Measurements from ENCODE around the gene KRTAP5-2.
"Not testable (repeated sequence)": the region's sequence is repeated elsewhere in the genome, so short reads cannot be mapped to it uniquely, and the experiment has no call there.

KRTAP5-2 gene

GRCh38 chr11:1597994-1598380 is at the start of gene KRTAP5-2:
TSS of gene KRTAP5-2 (minus strand) at chr11:1598294. CDS start at chr11:1598250, 44 bp downstream.
- no peak within 1 kb of the TSS for H3K4me3 ChIP-seq
- H3K27ac ChIP-seq = no peak within 1 kb of the TSS
- no peaks in the 10 kb centered on the region for H3K36me3 ChIP-seq (ENCODE audit: insufficient read depth, low read length)
- DNase-seq (ENCODE audit: low read depth, low spot score) = no peak
- no peak for TF ChIP-seq FOXP2 (optimal IDR thresholded peaks at IDR 0.05; ENCODE audit: control extremely low read depth, extremely low read length, insufficient read depth)
- TF ChIP-seq EZH2 (IDR thresholded peaks at IDR 0.05) = no peak
- TF ChIP-seq POLR2AphosphoS5 (IDR thresholded peaks at IDR 0.05; ENCODE audit: borderline replicate concordance, low read depth, low read length) = no peak
- no peaks in the 10 kb centered on the region for H3K9me3 ChIP-seq (ENCODE audit: low read depth, low read length)
- no peak within 1 kb of the TSS for H3K9ac ChIP-seq (ENCODE audit: insufficient read length)

GRCh38 chr11:1646540-1646939 is 48.4 kb upstream of the KRTAP5-2 start:
- H3K9me3 ChIP-seq (ENCODE audit: low read depth, low read length); H3K4me3 ChIP-seq; DNase-seq (ENCODE audit: low read depth, low spot score); H3K36me3 ChIP-seq (ENCODE audit: insufficient read depth, low read length); H3K27ac ChIP-seq; H3K9ac ChIP-seq (ENCODE audit: insufficient read length): not testable (repeated sequence)

GRCh38 chr11:1645357-1645821 is 47.3 kb upstream of the KRTAP5-2 start:
- Histone ChIP-seq H3K36me3 (ENCODE audit: insufficient read depth, low read length) (no peaks in the 10 kb centered on the region), H3K4me3 (no peak overlapping the region), H3K9ac (ENCODE audit: insufficient read length) (no peak overlapping the region), H3K27ac (no peak overlapping the region), H3K9me3 (ENCODE audit: low read depth, low read length) (no peaks in the 10 kb centered on the region)
- DNase-seq (ENCODE audit: low read depth, low spot score) = no peak
- TF ChIP-seq FOXP2 (optimal IDR thresholded peaks at IDR 0.05; ENCODE audit: control extremely low read depth, extremely low read length, insufficient read depth) (no peak), POLR2AphosphoS5 (IDR thresholded peaks at IDR 0.05; ENCODE audit: borderline replicate concordance, low read depth, low read length) (no peak), EZH2 (IDR thresholded peaks at IDR 0.05) (no peak)

GRCh38 chr11:1644601-1645356 is 46.7 kb upstream of the KRTAP5-2 start:
- Histone ChIP-seq H3K9ac (ENCODE audit: insufficient read length) (no peak overlapping the region), H3K4me3 (no peak overlapping the region)

GRCh38 chr11:1643146-1643690 is 45.1 kb upstream of the KRTAP5-2 start:
- no peak for DNase-seq (ENCODE audit: low read depth, low spot score)
- no peak overlapping the region for H3K4me3 ChIP-seq
- TF ChIP-seq EZH2 (IDR thresholded peaks at IDR 0.05) (no peak), FOXP2 (optimal IDR thresholded peaks at IDR 0.05; ENCODE audit: control extremely low read depth, extremely low read length, insufficient read depth) (no peak), POLR2AphosphoS5 (IDR thresholded peaks at IDR 0.05; ENCODE audit: borderline replicate concordance, low read depth, low read length) (no peak)
- no peak overlapping the region for H3K9ac ChIP-seq (ENCODE audit: insufficient read length)
- no peaks in the 10 kb centered on the region for H3K9me3 ChIP-seq (ENCODE audit: low read depth, low read length)
- H3K27ac ChIP-seq = no peak overlapping the region
- H3K36me3 ChIP-seq (ENCODE audit: insufficient read depth, low read length) = no peaks in the 10 kb centered on the region

More at GRCh38 chr11:1644601-1645356, 46.7 kb upstream of the KRTAP5-2 start:
- Histone ChIP-seq H3K27ac (no peak overlapping the region), H3K36me3 (ENCODE audit: insufficient read depth, low read length) (no peaks in the 10 kb centered on the region), H3K9me3 (ENCODE audit: low read depth, low read length) (no peaks in the 10 kb centered on the region)
- no peak for TF ChIP-seq POLR2AphosphoS5 (IDR thresholded peaks at IDR 0.05; ENCODE audit: borderline replicate concordance, low read depth, low read length)
- DNase-seq (ENCODE audit: low read depth, low spot score) = no peak

GRCh38 chr11:1642288-1643145 is 44.4 kb upstream of the KRTAP5-2 start:
- no peaks in the 10 kb centered on the region for H3K36me3 ChIP-seq (ENCODE audit: insufficient read depth, low read length)
- TF ChIP-seq POLR2AphosphoS5 (IDR thresholded peaks at IDR 0.05; ENCODE audit: borderline replicate concordance, low read depth, low read length) (no peak), FOXP2 (optimal IDR thresholded peaks at IDR 0.05; ENCODE audit: control extremely low read depth, extremely low read length, insufficient read depth) (no peak), EZH2 (IDR thresholded peaks at IDR 0.05) (no peak)
- no peak for DNase-seq (ENCODE audit: low read depth, low spot score)
- no peak overlapping the region for H3K9ac ChIP-seq (ENCODE audit: insufficient read length)
- H3K9me3 ChIP-seq (ENCODE audit: low read depth, low read length) = no peaks in the 10 kb centered on the region
- no peak overlapping the region for H3K27ac ChIP-seq
- no peak overlapping the region for H3K4me3 ChIP-seq

GRCh38 chr11:1641096-1641495 is 43.0 kb upstream of the KRTAP5-2 start:
- Histone ChIP-seq H3K4me3 (no peak overlapping the region), H3K9me3 (ENCODE audit: low read depth, low read length) (no peaks in the 10 kb centered on the region), H3K27ac (no peak overlapping the region), H3K36me3 (ENCODE audit: insufficient read depth, low read length) (no peaks in the 10 kb centered on the region), H3K9ac (ENCODE audit: insufficient read length) (no peak overlapping the region)
- DNase-seq (ENCODE audit: low read depth, low spot score) = no peak
- TF ChIP-seq EZH2 (IDR thresholded peaks at IDR 0.05) (no peak), FOXP2 (optimal IDR thresholded peaks at IDR 0.05; ENCODE audit: control extremely low read depth, extremely low read length, insufficient read depth) (no peak), POLR2AphosphoS5 (IDR thresholded peaks at IDR 0.05; ENCODE audit: borderline replicate concordance, low read depth, low read length) (no peak)

- DNase-seq (ENCODE audit: low read depth, low spot score) = no peak
Measured at GRCh38 chr11:1640076-1640946, 42.2 kb upstream of the KRTAP5-2 start.

More at GRCh38 chr11:1640076-1640946, 42.2 kb upstream of the KRTAP5-2 start:
- no peaks in the 10 kb centered on the region for H3K9me3 ChIP-seq (ENCODE audit: low read depth, low read length)
- H3K9ac ChIP-seq (ENCODE audit: insufficient read length) = no peak overlapping the region
- H3K27ac ChIP-seq = no peak overlapping the region
- no peak overlapping the region for H3K4me3 ChIP-seq
- TF ChIP-seq FOXP2 (optimal IDR thresholded peaks at IDR 0.05; ENCODE audit: control extremely low read depth, extremely low read length, insufficient read depth) = no peak
- TF ChIP-seq POLR2AphosphoS5 (IDR thresholded peaks at IDR 0.05; ENCODE audit: borderline replicate concordance, low read depth, low read length) = no peak
- TF ChIP-seq EZH2 (IDR thresholded peaks at IDR 0.05) = no peak
- H3K36me3 ChIP-seq (ENCODE audit: insufficient read depth, low read length) = no peaks in the 10 kb centered on the region
